ENCODE data around the gene ENPP1.
"Not testable (repeated sequence)": the region's sequence is repeated elsewhere in the genome, so short reads cannot be mapped to it uniquely, and the experiment has no call there.

Gene ENPP1

DNA sequence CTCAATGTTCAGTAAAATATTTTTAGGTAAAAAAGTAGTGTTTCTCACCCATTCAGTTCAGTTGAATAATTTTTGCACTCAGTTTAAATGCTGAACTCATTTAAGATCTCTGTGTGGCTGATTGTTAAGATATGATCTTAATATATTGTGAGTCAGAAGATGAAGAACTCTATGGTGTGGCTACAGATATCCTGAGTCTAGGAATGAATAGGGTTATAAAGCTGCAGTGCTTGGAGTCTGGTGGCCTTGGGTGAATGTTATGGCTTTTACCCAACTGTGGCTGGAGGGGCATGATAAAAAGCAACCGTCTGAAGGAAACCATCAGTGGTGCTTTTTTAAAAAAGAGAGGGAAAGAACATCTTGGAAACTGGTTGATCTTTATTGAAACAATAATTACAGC is 77.4 kb downstream of the ENPP1 start:
- DNase-seq, result no peak

DNA sequence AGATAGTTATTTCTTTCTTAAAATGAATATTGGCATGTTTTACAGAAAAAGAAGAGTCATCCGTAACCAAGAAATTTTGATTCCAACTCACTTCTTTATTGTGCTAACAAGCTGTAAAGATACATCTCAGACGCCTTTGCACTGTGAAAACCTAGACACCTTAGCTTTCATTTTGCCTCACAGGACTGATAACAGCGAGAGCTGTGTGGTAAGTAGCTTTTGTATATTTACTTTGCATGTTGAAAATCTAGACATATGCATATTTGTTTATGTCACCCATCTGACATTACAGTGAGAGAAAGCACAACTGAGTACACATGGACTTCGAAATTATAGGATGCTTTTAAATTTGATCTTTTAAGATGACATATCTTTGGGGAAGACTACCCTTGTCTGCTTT is 78.7 kb downstream of the ENPP1 start:
- DNase-seq, result no peak

DNA sequence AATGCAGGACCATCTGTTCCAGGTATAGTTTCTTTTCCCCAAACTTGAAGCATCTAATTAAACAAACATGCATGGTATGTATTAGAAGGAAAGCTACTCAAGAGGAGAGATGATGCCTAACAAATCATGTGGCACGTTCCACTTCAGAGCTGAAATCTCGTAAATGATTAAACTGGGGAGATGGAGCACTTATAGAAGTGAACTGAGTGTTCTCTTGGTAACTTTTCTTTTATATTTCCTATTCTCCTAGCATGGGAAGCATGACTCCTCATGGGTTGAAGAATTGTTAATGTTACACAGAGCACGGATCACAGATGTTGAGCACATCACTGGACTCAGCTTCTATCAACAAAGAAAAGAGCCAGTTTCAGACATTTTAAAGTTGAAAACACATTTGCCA is 82.3 kb downstream of the ENPP1 start:
- DNase-seq, result no peak

DNA sequence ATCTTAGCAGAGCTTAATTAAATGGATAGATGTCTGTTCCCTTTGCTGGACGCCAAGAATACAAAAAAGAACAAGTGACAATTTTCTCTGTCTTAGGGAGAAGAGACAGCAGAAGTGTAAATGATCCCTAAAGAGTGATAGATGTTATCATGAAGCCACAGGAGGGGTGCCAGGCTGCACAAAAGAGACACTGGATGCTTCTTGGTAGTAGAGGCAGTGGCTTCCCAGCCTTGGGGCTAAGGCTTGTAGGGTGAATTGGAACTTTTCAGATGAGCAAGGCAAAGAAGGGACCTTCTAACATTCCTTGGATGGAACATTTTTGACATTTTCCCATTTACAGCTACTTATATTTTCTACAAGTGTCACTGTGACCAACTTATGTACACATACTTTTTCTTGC is 85.4 kb downstream of the ENPP1 start:
- no peak for DNase-seq

DNA sequence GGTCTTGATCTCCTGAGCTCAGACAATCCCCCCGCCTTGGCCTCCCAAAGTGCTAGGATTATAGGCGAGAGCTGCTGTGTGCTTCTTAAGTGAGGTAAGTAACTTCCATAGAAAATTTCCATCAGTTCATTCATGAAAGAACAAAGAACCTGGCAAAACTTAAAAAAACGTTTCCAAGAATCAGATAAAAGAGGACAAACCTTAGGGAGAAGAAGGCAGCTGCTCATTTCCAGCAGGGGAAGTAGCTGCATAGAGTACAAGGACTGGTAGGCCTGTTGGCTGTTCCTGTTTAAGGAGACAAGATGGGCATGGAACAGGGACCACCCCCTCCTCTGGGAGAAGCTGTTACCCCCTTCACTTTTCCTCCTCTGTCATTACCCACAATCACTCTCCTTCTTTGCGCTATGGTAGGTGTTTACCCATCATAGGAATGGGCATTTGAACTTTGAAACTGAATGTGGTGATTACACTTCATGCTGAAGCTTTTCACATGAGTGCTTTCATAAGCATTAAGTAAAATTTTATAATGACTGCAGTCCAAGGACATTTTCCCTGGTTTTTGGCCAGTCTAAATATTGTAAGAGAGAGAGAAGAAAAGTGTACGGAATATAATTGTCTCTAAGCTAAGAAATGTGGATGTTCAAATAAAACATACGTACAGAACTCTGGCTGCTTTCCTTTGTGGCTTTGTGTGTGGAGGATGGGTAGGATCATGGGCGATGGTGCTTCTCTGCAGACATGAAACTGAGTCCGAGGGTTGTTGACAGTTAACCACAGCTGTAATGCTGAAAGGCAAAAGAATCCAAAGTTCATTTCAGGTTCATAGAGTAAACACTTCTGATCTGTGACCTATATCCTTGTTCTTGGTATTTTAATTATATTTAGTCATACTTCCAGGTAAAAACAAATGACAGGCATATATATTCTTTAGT is 86.9 kb downstream of the ENPP1 start:
- no peak for DNase-seq

DNA sequence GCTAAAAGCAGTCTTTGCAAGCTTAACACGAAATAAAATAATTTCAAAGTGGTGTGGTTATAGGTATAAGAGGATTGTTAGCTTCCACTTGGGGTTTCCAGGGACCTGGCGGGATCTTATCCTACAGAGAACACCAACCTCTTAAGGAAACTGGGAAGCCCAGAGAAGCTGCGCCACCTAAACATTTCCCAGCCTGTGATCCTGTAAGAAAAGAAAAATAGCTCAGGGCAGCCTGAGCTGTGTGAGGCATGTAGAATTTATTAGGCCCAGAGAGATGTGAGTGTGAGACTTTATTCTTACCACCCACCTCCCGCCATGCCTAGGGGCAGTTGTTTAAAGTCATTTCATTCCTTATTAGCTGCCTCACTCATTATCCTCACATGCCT is 89.2 kb downstream of the ENPP1 start:
- no peak for DNase-seq

DNA sequence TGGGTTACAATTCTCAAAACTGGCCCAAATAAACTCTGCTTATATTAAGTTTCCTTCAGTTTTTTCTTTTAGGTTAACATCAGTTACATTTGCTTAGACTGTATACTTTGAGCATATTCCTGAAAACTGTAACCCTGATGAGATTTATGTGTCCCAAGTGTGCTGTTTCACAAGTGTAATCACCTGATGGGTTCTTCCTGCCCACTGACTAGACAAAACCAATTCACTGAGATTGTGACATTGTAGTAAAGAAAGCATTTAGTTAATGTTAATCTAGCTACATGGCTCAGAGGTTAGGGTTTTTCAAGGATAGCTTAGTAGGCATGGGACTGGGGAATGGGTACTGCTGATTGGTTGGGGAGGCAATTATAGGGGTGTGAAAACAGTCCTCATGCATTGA is 89.8 kb downstream of the ENPP1 start:
- no peak for DNase-seq

DNA sequence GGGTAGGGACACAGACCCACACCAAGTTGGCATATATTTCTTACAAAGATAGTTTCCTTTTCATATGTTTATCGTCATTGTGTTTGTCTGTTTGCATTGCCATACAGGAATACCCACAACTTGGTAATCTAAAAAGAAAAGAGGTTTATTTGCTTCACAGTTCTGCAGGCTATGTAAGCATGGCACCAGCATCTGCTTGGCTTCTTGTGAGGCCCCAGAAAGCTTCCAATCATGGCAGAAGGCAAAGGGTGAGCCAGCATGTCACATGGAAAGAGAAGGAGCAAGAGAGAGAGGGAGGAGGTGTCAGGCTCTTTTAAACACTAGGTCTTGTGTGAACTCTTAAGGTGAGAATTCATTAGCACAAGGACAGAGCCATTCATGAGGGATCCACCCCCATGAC is 90.9 kb downstream of the ENPP1 start:
- DNase-seq, result no peak

DNA sequence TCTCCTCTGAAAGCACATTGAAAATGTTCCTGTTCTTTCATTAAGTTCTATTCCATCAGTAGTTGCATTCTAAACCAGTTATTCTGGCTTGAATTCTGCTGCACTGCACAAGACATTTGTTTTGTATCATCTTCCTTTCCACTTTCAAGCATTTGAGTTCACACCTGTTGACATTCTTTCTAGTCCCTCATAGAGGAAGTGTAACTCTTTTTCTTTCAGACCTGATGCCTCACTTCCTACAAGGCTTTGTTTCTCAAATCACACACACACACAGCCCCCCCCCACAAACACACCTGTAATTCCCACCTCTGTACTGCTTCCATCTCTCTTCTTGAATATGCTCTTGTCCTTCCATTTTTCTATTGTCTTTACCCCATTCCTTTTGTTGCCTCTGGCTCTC is 92.4 kb downstream of the ENPP1 start:
- no peak for DNase-seq

DNA sequence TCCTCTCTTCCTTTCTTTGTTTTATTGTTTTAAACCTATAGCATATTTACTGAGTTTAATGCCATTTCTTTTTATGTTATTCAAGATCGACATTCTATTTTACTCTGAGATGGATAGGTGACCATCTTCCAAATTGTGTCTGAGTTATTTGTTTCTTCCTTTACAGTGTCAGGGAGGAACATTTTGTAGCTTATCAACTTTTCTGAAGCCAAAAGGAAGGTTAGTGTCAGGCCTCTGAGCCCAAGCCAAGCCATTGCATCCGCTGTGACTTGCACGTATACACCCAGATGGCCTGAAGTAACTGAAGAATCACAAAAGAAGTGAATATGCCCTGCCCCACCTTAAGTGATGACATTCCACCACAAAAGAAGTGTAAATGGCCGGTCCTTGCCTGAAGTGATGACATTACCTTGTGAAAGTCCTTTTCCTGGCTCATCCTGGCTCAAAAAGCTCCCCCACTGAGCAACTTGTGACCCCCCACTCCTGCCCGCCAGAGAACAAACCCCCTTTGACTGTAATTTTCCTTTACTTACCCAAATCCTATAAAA is 93.6 kb downstream of the ENPP1 start:
- DNase-seq, result not testable (repeated sequence)

DNA sequence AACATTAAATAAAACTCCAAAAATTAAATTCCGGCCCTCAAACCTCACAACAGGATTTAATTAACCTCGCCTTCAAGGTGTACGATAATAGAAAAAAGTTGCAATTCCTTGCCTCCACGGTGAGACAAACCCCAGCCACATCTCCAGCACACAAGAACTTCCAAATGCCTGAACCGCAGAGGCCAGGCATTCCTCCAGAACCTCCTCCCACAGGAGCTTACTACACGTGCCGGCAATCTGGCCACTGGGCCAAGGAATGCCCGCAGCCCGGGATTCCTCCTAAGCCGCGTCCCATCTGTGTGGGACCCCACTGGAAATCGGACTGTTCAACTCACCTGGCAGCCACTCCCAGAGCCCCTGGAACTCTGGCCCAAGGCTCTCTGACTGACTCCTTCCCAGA is 95.9 kb downstream of the ENPP1 start:
- DNase-seq, result not testable (repeated sequence)

DNA sequence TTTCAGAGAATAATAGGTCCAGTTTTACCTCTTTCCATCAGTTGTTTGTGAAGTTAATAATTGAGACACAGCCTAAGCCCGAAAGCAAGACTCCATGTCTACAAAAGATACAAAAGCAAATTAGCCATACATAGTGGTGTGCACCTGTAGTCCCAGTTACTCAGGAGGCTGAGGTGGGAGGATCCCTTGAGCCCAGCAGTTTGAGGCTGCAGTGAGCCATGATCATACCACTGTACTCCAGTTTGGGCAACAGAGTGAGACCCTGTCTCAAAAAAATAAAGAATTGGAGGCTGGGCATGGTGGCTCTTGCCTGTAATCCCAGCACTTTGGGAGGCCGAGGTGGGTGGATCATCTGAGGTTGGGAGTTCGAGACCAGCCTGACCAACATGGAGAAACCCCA is 101.0 kb downstream of the ENPP1 start:
- not testable (repeated sequence) for DNase-seq

DNA sequence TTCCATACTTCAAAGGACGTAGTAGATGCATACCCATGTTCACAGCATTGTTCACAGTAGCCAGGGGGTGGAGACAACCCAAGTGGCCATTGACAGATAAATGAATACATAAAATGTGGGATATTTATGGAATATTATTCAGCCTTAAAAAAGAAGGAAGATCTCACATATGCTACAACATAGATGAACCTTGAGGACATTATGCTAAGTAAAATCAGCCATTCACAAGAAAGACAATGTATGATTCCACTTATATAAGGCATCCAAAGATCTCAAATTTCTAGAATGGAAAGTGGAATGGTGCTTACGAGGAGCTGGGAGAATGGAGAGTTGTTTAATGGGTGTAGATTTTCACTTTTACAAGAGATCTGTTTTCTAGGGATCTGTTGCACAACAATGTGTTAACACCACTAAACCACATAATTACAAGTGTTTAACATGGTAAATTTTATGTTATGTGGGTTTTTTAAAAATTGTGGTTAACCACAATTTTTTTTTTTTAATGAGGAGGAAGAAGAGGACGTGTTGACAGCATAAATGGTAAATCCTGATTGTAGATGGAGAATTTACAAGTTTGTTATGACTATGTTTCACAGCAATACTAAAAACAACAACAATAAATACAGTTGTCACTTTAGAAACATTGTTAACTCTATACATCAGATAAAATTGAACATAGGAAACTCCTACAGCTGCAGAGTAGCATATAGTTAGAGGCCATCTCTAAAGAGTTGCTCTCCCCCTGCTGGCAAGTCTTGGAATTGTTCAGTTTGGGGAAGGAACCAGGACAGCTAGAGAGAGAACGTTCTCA is 101.8 kb downstream of the ENPP1 start:
- DNase-seq, result peak; percentile 83

DNA sequence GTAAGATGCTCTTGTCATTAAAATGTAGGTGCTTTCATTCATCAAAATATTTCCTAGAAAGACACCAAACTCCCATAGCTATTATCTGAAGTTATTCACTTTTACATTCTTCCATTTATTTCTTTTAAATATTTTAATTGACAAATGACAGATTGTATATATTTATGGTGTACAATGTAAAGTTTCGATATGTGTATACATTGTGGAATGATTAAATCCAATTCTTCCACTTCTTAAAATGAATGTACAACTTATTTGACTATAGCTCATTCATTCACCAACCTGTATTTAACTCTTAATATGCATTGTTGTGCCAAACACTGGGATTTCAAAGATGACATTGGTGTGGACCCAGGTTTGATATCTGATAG is 102.4 kb downstream of the ENPP1 start:
- no peak for DNase-seq

DNA sequence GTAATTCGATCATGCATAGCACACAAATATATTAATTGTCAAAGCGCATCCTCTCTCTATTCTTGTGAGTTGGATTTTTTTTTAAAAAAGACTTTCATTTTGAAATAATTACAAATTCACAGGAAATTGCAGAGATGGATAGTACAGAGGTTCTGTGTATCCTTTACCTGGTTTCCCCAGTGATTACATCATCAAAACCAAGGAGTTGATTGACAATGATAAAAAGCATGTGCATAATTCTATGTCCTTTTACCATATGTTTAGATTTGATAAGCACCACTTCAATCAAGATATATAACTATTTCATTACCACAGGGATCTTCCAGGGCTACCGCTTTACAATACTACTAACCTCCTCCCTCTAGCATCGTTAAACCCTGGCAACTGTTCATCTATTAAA is 103.1 kb downstream of the ENPP1 start:
- DNase-seq, result no peak

DNA sequence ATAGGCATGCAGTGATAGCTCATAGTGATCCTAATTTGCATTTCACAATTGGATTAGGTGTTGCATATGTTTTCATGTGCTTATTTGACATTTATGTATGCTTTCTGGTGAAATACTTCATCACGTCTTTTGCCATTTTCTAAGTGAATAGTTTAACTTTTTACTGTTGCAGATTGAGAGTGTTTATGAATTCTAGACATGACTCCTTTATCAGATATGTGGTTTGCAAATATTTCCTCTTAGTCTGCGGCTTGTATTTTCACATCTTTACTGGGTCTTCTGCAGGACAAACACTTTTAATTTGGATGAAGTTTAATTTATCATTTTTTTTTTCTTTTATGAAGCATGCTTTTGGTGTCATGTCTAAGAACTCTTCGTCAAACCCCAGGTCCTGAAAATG is 104.1 kb downstream of the ENPP1 start:
- DNase-seq, result no peak

DNA sequence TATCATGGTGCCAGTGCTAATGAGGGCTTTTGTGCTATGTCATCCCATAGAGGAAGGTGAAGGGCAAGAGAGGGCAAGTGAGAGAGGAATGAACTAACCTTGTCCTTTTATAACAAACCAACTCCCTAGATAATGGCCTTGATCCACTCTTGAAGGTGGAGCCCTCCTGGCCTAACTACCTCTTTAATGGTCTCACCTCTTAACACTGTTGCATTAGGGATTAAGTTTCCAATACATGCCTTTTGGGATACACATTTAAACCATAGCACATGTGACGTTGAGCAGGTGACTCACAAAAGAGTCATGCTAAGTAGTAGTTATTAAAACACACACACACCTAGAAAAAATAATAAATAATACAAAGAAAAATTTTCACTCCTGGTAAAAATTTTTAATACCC is 106.4 kb downstream of the ENPP1 start:
- no peak for DNase-seq

DNA sequence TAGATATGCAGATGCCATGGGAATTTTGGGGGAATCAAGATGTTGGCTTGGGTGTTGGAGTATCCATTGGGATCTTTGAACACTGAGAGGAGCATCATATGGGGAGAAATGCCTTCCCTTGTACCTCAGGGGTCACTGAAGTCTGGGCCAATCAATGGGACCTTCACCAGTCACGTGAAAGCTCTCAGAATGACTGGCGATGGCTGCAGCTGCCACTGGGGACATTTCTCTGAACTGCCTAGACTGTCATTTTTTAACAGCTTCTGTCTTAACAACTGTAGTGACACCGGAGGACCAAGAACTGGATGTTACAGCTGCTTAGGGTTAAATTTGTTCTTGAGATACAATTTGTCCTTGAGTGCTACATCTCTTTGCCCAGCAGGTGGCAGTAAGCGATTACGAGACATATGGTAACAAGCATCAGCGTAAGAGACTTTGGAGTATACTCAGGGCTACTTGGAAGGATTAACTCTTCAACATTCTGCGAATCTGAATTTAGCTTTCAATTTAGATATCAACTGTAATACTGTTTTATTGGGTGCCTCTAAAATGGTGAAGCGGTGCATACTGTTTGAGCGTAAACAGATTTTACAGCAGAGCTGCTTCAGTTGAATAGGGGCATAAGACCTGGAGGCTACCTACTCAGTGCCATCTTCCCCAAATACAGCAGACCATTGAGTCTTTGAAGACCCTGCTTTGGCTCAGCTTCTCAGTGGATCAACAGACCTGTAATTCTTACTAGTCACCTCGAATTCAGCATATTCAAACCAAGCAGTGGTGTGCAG is 107.3 kb downstream of the ENPP1 start:
- peak; percentile 65 for DNase-seq

DNA sequence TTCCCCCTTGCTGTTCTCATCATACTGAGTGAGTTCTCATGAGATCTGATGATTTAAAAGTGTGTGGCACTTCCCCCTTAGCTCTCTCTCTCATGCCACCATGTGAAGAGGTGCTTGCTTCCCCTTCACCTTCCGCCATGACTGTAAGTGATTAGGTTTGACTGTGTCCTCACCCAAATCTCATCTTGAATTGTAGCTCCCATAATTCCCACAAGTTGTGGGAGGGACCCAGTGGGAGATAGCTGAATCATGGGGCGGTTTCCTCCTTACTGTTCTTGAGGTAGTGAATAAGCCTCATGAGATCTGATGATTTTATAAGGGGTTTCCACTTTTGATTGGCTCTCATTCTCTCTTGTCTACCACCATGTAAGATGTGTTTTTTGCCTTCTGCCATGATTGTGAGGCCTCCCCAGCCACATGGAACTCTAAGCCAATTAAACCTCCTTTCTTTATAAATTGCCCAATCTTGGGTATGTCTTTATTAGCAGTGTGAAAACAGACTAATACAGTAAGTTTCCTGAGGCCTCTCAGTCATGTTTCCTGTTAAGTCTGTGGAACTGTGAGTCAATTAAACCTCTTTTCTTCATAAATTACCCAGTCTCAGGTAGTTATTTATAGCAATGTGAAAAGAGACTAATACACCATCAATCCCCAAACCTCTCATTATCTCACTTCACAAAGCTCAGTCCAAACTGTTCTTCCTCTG is 108.4 kb downstream of the ENPP1 start:
- DNase-seq, result not testable (repeated sequence)

DNA sequence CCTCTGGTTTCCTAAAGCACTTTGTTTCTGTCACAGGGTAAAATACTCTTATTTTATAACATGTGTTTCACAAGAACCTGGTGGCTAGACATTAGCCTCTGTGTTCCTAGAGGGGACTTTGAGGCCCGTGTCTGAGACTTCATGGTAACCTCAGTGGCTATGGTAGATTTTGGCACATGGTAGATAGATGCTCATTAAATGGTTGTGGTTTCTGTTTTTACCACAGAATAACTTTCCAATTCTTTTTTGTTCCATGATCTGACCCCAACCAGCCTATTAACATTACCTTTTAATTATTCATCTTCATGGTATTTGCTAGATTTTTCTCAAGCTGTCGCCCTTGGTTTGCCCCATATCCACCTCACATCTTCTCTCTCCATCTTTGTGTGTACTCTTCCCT is 109.0 kb downstream of the ENPP1 start:
- no peak for DNase-seq

DNA sequence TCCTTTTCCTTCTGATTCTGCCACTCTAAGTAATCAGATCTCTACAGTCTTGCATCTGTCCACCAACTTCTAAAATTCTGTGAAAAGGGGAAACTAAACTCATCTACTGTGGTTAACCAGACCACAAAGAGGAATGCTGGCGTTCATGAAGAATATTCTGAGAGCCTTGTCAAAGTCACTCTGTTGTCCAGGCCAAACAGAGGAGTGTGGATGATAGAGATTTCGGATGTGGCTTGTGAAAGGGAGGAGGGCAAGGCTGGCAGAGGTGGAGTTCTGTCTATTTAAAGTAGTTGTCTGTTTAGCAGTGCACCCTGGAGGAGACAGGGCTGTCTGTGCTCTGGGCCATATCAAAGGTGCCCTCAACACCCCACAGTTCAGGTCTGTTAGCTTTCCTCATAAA is 109.5 kb downstream of the ENPP1 start:
- no peak for DNase-seq
